H1 (cell line): ENCODE measurements around the gene B3GLCT. TPM values are rescaled to one million over a fixed set of nuclear protein-coding genes. Genes with fewer than 3 reads are reported as not detected.

Experiments used
- CTCF ChIA-PET: fragments of 300-600 bp; sonication (Branson Sonifier 250); formaldehyde crosslinking; loops from one replicate; lab custom pipeline; 2021; ENCODE audit not compliant: partially characterized antibody; lab: Charles Lee
- POLR2A ChIA-PET: fragments of 300-600 bp; sonication (Branson Sonifier 250); formaldehyde crosslinking; loops from one replicate; lab custom pipeline; 2021; ENCODE audit warnings: inconsistent platforms; ENCODE audit not compliant: partially characterized antibody; lab: Charles Lee
- DNase-seq, 2 experiments: peaks; one replicate each; pipeline versions ENCODE4 v3.0.0 to v3.0.0-alpha.2; 2010 to 2022; ENCODE audit warnings: low spot score in 2 of 2, low read depth in 1 of 2, mixed read lengths in 1 of 2
- FAIRE-seq: peaks from 2 replicates; lab custom pipeline; 2011; peaks lifted over from hg19 to GRCh38; lab: Jason Lieb, UNC
- H2AFZ ChIP-seq: 2 replicates; pipeline ENCODE4 v1.8.1; 2012; ENCODE audit warnings: low read length, inconsistent platforms
- H2AK5ac ChIP-seq: 2 replicates; pipeline ENCODE4 v1.6.1; 2013; ENCODE audit warnings: low read depth, low read length
- H2BK120ac ChIP-seq: replicated peaks from 2 replicates; pipeline ENCODE3; 2013; ENCODE audit warnings: low read depth, low read length, inconsistent platforms
- H2BK12ac ChIP-seq: 2 replicates; pipeline ENCODE4 v1.6.1; 2013; ENCODE audit warnings: low read depth, low read length
- H2BK15ac ChIP-seq: 2 replicates; pipeline ENCODE4 v1.6.1; 2013; ENCODE audit warnings: low read length
- H2BK20ac ChIP-seq: 2 replicates; pipeline ENCODE4 v1.6.1; 2013; ENCODE audit warnings: low read length
- H2BK5ac ChIP-seq: 2 replicates; pipeline ENCODE4 v1.6.1; 2013; ENCODE audit warnings: low read depth, low read length
- H3K14ac ChIP-seq: 2 replicates; pipeline ENCODE4 v1.6.1; 2013; ENCODE audit warnings: inconsistent platforms; ENCODE audit not compliant: insufficient read length
- H3K18ac ChIP-seq: 2 replicates; pipeline ENCODE4 v1.6.1; 2013; ENCODE audit warnings: low read length; ENCODE audit errors: extremely low read depth
- H3K23ac ChIP-seq: 2 replicates; pipeline ENCODE4 v1.6.1; 2013; ENCODE audit warnings: inconsistent platforms; ENCODE audit not compliant: insufficient read length
- H3K23me2 ChIP-seq: 2 replicates; pipeline ENCODE4 v1.6.1; 2013; ENCODE audit warnings: low read depth, low read length
- H3K27ac ChIP-seq: 2 replicates; pipeline ENCODE4 v1.6.1; 2011; ENCODE audit warnings: low read depth, low read length, inconsistent platforms
- H3K27me3 ChIP-seq, 4 experiments: replicated peaks in 1 of 4; 1 replicate in 1 of 4; 2 replicates in 3 of 4; pipeline versions ENCODE4 v1.6.1 to v1.8.1; 2011 to 2013; ENCODE audit warnings: low read length in 3 of 4, mild to moderate bottlenecking in 3 of 4, inconsistent platforms in 2 of 4, mixed read lengths in 2 of 4, moderate library complexity in 1 of 4; ENCODE audit not compliant: control insufficient read depth in 3 of 4, insufficient read depth in 3 of 4; ENCODE audit errors: extremely low read depth in 1 of 4
- H3K36me3 ChIP-seq, 4 experiments: 2 replicates each; pipeline versions ENCODE4 v1.6.1 to v1.8.1; 2011 to 2013; ENCODE audit warnings: mild to moderate bottlenecking in 4 of 4, low read length in 3 of 4, moderate library complexity in 2 of 4, control low read depth in 1 of 4, inconsistent platforms in 1 of 4; ENCODE audit not compliant: insufficient read depth in 4 of 4, control insufficient read depth in 2 of 4
- H3K4ac ChIP-seq: replicated peaks from 2 replicates; pipeline ENCODE3; 2013; ENCODE audit warnings: low read length, low read depth, mixed read lengths, inconsistent platforms; ENCODE audit not compliant: insufficient read length
- H3K4me1 ChIP-seq, 4 experiments: replicated peaks in 1 of 4; 1 replicate in 1 of 4; 2 replicates in 3 of 4; pipeline versions ENCODE4 v1.6.1 to v1.8.1; 2011 to 2013; ENCODE audit warnings: low read length in 3 of 4, inconsistent platforms in 2 of 4, mixed read lengths in 1 of 4; ENCODE audit not compliant: insufficient read depth in 4 of 4, control insufficient read depth in 3 of 4
- H3K4me2 ChIP-seq, 2 experiments: 2 replicates each; pipeline versions ENCODE4 v1.6.1 to v1.8.1; 2011 to 2013; ENCODE audit warnings: low read depth in 2 of 2, low read length in 2 of 2, control low read depth in 1 of 2, inconsistent platforms in 1 of 2, mild to moderate bottlenecking in 1 of 2; ENCODE audit not compliant: insufficient read depth in 1 of 2
- H3K4me3 ChIP-seq, 4 experiments: fragments of 200-600, 300-600 bp in 1 of 4; sonication (generic), shearing (Covaris generic), sonication (Bioruptor Twin) in 1 of 4; 2 replicates each; pipeline versions ENCODE4 v1.5.1 to v1.8.1; 2011 to 2016; ENCODE audit warnings: low read length in 4 of 4, low read depth in 3 of 4, control low read depth in 2 of 4, inconsistent platforms in 2 of 4, mild to moderate bottlenecking in 2 of 4, mixed read lengths in 1 of 4, moderate library complexity in 1 of 4; ENCODE audit not compliant: insufficient read depth in 2 of 4; ENCODE audit errors: extremely low read depth in 1 of 4
- H3K56ac ChIP-seq: replicated peaks from 2 replicates; pipeline ENCODE3; 2013; ENCODE audit warnings: low read depth, mild to moderate bottlenecking, mixed read lengths, low read length, inconsistent platforms; ENCODE audit not compliant: insufficient read length
- H3K79me1 ChIP-seq: 2 replicates; pipeline ENCODE4 v1.6.1; 2013; ENCODE audit warnings: low read depth, low read length, control low read depth
- H3K79me2 ChIP-seq, 2 experiments: 2 replicates each; pipeline versions ENCODE4 v1.6.1 to v1.8.1; 2012 to 2013; ENCODE audit warnings: low read length in 2 of 2, mild to moderate bottlenecking in 2 of 2, inconsistent platforms in 1 of 2; ENCODE audit not compliant: insufficient read depth in 2 of 2, control insufficient read depth in 1 of 2
- H3K9ac ChIP-seq, 4 experiments: replicated peaks in 1 of 4; 1 replicate in 1 of 4; 2 replicates in 3 of 4; pipeline versions ENCODE4 v1.6.1 to v1.8.1; 2011 to 2013; ENCODE audit warnings: low read depth in 3 of 4, low read length in 3 of 4, control low read depth in 2 of 4, mild to moderate bottlenecking in 2 of 4, moderate library complexity in 2 of 4, inconsistent platforms in 1 of 4; ENCODE audit errors: extremely low read depth in 1 of 4
- H3K9me3 ChIP-seq, 2 experiments: 2 replicates each; pipeline versions ENCODE4 v1.6.1 to v1.8.1; 2012 to 2013; ENCODE audit warnings: mild to moderate bottlenecking in 2 of 2, moderate library complexity in 2 of 2, control low read depth in 1 of 2, inconsistent platforms in 1 of 2, low read depth in 1 of 2, low read length in 1 of 2, mixed read lengths in 1 of 2; ENCODE audit not compliant: insufficient read depth in 2 of 2
- H4K20me1 ChIP-seq, 2 experiments: replicated peaks in 1 of 2; 2 replicates each; pipeline versions ENCODE3 to v1.8.1; 2011 to 2013; ENCODE audit warnings: inconsistent platforms in 2 of 2, low read length in 2 of 2, mild to moderate bottlenecking in 1 of 2; ENCODE audit not compliant: insufficient read depth in 2 of 2, control insufficient read depth in 1 of 2
- H4K5ac ChIP-seq: 2 replicates; pipeline ENCODE4 v1.6.1; 2013; ENCODE audit warnings: low read length, low read depth, mixed read lengths, inconsistent platforms; ENCODE audit not compliant: insufficient read length
- H4K8ac ChIP-seq: 2 replicates; pipeline ENCODE4 v1.8.0; 2013; ENCODE audit warnings: mild to moderate bottlenecking, moderate library complexity, low read length, inconsistent platforms; ENCODE audit not compliant: insufficient read depth; ENCODE audit errors: extremely low read depth
- H4K91ac ChIP-seq: replicated peaks from 2 replicates; pipeline ENCODE3; 2013; ENCODE audit warnings: low read length, mixed read lengths, inconsistent platforms; ENCODE audit not compliant: insufficient read length
- SIX5 ChIP-seq: IDR thresholded peaks from 2 replicates; pipeline ENCODE4 v1.6.1; 2011; ENCODE audit warnings: mild to moderate bottlenecking, low read depth, low read length
- TAF7 ChIP-seq: optimal IDR thresholded peaks from 2 replicates; pipeline ENCODE3; 2011; ENCODE audit warnings: low read depth, mild to moderate bottlenecking, inconsistent platforms, low read length, moderate library complexity, borderline replicate concordance
- ZNF274 ChIP-seq: IDR thresholded peaks from 2 replicates; pipeline ENCODE4 v1.7.0; 2012; ENCODE audit warnings: low read length, borderline replicate concordance; ENCODE audit errors: extremely low read depth
- WGBS, 2 experiments: shearing (Covaris generic) in 1 of 2; methylation state at CpG; one replicate each; pipeline versions ENCODE4 v1.1.6 to v1.1.7; 2013 to 2015; ENCODE audit warnings: low lambda C conversion rate in 2 of 2, mixed read lengths in 2 of 2, inconsistent platforms in 1 of 2, low coverage in 1 of 2, missing lambda C conversion rate in 1 of 2; ENCODE audit not compliant: insufficient replicate concordance in 2 of 2, insufficient coverage in 1 of 2, insufficient read length in 1 of 2; ENCODE audit errors: extremely low coverage in 1 of 2, missing lambda C conversion rate in 1 of 2; 5-methylcytosine and 5-hydroxymethylcytosine counted together
- polyA plus RNA-seq, 7 experiments: library from polyadenylated mRNA; depleted of rRNA in 3 of 7; stranded (reverse) in 5 of 7; unstranded in 2 of 7; fragments of >200 nt in 5 of 7; fragments of 200-250 nt in 2 of 7; gene quantifications; 1 replicate in 5 of 7; 2 replicates in 1 of 7; 4 replicates in 1 of 7; pipeline versions ENCODE4 v1.2.1 to v1.2.3, GENCODE V29; 2011 to 2013; ENCODE audit warnings: missing spikeins in 2 of 7, mixed read lengths in 2 of 7
- total RNA-seq: library from RNA; stranded (reverse); fragmentation: NEBNext Ultra II Directional; extraction: Animal tissue kit (Norgen Biotek cat#: 25700); gene quantifications from 2 replicates; pipeline ENCODE4 v1.2.1, GENCODE V29; 2021

The B3GLCT gene
- total and polyA plus RNA-seq, 2 of the 8 experiments (the other 6 are each of a cell fraction or from before 2014, with no cell fraction given) = 1.5 to 4.1 TPM

DNA sequence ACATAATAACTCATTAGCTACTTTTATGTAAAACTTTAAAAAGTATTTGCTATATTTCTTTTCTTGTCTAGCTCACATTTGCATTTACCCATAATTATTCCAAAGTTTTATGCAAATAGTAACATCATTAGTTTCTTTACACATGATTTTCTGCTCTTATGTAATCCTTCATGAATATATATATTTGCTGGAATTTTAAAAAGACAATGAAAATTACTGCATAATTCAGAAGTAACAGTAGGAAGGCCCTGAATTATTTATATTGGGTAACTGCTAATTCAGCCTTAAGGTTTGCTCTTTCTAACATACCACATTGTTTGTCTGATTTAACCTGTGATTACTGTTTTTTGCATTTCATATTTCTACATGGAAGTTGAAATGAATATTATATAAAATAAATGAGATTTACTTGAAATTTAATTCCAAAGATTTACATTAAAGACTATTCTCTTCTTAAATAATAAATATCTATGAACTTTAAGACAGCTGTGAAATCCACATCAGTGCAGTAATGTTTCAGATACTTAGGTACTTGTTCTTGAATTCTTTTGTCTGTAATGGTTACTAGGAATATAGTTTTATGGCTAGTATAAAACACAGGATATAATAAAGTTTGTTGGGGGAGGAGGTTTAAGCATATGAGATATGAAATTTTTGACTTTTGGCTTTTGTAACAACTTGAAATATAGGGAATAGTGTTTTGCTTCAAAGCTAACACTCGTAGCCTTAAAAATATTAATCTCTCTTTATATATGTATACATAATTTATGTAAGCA lies 46.0 kb downstream of the B3GLCT start:
- no peak overlapping the region for H2AFZ ChIP-seq
- H3K9ac ChIP-seq = no peak overlapping the region
- no peak overlapping the region for H3K4me2 ChIP-seq
- no peak overlapping the region for H3K56ac ChIP-seq
- ChIA-PET POLR2A (no interaction called here), CTCF (interaction anchor here (0.5 to 6.8 kb wide), 4 partner anchors 9 to 617 kb away, joined by 3 to 63 read pairs (median 4); no protein-coding TSS in a partner anchor)
- FAIRE-seq = no peak
- DNase-seq = no peak
- H2BK15ac ChIP-seq = no peak overlapping the region
- H3K27ac ChIP-seq = no peak overlapping the region
- no peak for TF ChIP-seq SIX5
- no peak for TF ChIP-seq ZNF274
- TF ChIP-seq TAF7 = no peak
- no peaks in the 10 kb centered on the region for H3K27me3 ChIP-seq
- H3K14ac ChIP-seq = no peak overlapping the region
- no peak overlapping the region for H4K91ac ChIP-seq
- H3K36me3 ChIP-seq = no peaks in the 10 kb centered on the region
- H3K23ac ChIP-seq = no peak overlapping the region
- H2BK12ac ChIP-seq = no peak overlapping the region
- no peak overlapping the region for H3K4me3 ChIP-seq
- H3K4ac ChIP-seq = no peak overlapping the region
- H4K8ac ChIP-seq = no peak overlapping the region
- H3K79me2 ChIP-seq = no peaks in the 10 kb centered on the region
- H4K5ac ChIP-seq = no peak overlapping the region
- no peaks in the 10 kb centered on the region for H3K9me3 ChIP-seq
- H3K4me1 ChIP-seq = no peaks in the 10 kb centered on the region
- no peaks in the 10 kb centered on the region; the same call in 1 of the 2 replicates for H3K23me2 ChIP-seq
- no peak overlapping the region for H2AK5ac ChIP-seq
- H4K20me1 ChIP-seq = no peaks in the 10 kb centered on the region
- no peak overlapping the region for H2BK20ac ChIP-seq
- H2BK120ac ChIP-seq = no peak overlapping the region
- 96% methylated on average over 1 of the region's 1 CpG; no CpG with 5 or more reads in 1 of the 2 experiments for WGBS, 2 experiments
- H3K18ac ChIP-seq = no peak overlapping the region
- no peak overlapping the region for H2BK5ac ChIP-seq
- no peaks in the 10 kb centered on the region for H3K79me1 ChIP-seq
